Activated naive CD4-positive, alpha-beta T cell treated with anti-CD3 and anti-CD28 coated beads for 36 hours (primary cell): ENCODE measurements around the gene CDHR5. TPM values are rescaled to one million over a fixed set of nuclear protein-coding genes. Genes with fewer than 3 reads are reported as not detected.
A peak's percentile ranks its signal among the peaks of the same experiment; 100 is the strongest.
"Not testable (repeated sequence)": the region's sequence is repeated elsewhere in the genome, so short reads cannot be mapped to it uniquely, and the experiment has no call there.

Experiments
- CTCF ChIA-PET: fragments of 350-600 bp; sonication (Branson Sonifier 250); formaldehyde crosslinking; loops from one replicate; lab custom pipeline; 2021; ENCODE audit warnings: antibody characterized with exemption; lab: Charles Lee
- DNase-seq: peaks from one replicate; pipeline ENCODE4 v3.0.0-alpha.2; 2020
- H3K27ac Mint-ChIP-seq: one replicate; pipeline ENCODE4 v1.8.0; 2021; ENCODE audit warnings: mild to moderate bottlenecking, mixed read lengths
- H3K27me3 Mint-ChIP-seq: one replicate; pipeline ENCODE4 v1.8.0; 2021; ENCODE audit warnings: low read depth, mixed read lengths
- H3K36me3 Mint-ChIP-seq: one replicate; pipeline ENCODE4 v1.8.0; 2021; ENCODE audit warnings: low read depth, mixed read lengths
- H3K4me1 Mint-ChIP-seq: one replicate; pipeline ENCODE4 v1.8.0; 2021; ENCODE audit warnings: low read depth, mixed read lengths
- H3K4me3 Mint-ChIP-seq: one replicate; pipeline ENCODE4 v1.8.0; 2021; ENCODE audit warnings: mild to moderate bottlenecking, moderate library complexity, mixed read lengths
- H3K9me3 Mint-ChIP-seq: one replicate; pipeline ENCODE4 v1.8.0; 2021; ENCODE audit warnings: mixed read lengths
- intact Hi-C: fragments of 100-400 bp; cut with micrococcal nuclease; formaldehyde crosslinking; loops from one replicate; pipeline ENCODE4 v1.15.1; 2023
- total RNA-seq, 2 experiments: library from RNA; stranded (reverse); gene quantifications; one replicate each; pipeline ENCODE4 v1.2.3, GENCODE V29; 2021

CDHR5 gene
- total RNA-seq, 2 experiments from 2014 or later: not detected

- no peaks in the 10 kb centered on the region for H3K27me3 Mint-ChIP-seq
- no peak overlapping the region for H3K27ac Mint-ChIP-seq
- no peak overlapping the region for H3K4me3 Mint-ChIP-seq
- intact Hi-C loops: no loop called here
- no peak for DNase-seq
- no peaks in the 10 kb centered on the region for H3K9me3 Mint-ChIP-seq
- peaks cover 18% of the 10 kb centered on the region for H3K36me3 Mint-ChIP-seq
- H3K4me1 Mint-ChIP-seq: peaks cover 44% of the 10 kb centered on the region
- CTCF ChIA-PET: no interaction called here
Observed at GRCh38 chr11:581342-581741, 43.4 kb downstream of the CDHR5 start.

GRCh38 chr11:579830-580601 is 44.7 kb downstream of the CDHR5 start:
- no peak overlapping the region for H3K27ac Mint-ChIP-seq
- H3K4me3 Mint-ChIP-seq: no peak overlapping the region
- peaks cover 2% of the 10 kb centered on the region for H3K27me3 Mint-ChIP-seq
- intact Hi-C loops: loop anchor here (5.0 kb wide), 1 partner anchor 217 kb away; the partner anchor contains the start of gene SLC25A22
- no peaks in the 10 kb centered on the region for H3K9me3 Mint-ChIP-seq
- no peak for DNase-seq
- CTCF ChIA-PET: interaction anchor here (0.7 kb wide), 1 partner anchor 113 kb away, joined by 3 read pairs; no protein-coding TSS in a partner anchor
- peaks cover 16% of the 10 kb centered on the region for H3K36me3 Mint-ChIP-seq
- H3K4me1 Mint-ChIP-seq: peaks cover 42% of the 10 kb centered on the region

- CTCF ChIA-PET: interaction anchor here (0.6 to 1.2 kb wide), 2 partner anchors 9 to 57 kb away, joined by 3 to 4 read pairs; no protein-coding TSS in a partner anchor
- DNase-seq: no peak
- H3K9me3 Mint-ChIP-seq: no peaks in the 10 kb centered on the region
- peaks cover 10% of the 10 kb centered on the region for H3K36me3 Mint-ChIP-seq
- H3K27ac Mint-ChIP-seq: no peak overlapping the region
- H3K27me3 Mint-ChIP-seq: peaks cover 6% of the 10 kb centered on the region
- H3K4me1 Mint-ChIP-seq: peaks cover 51% of the 10 kb centered on the region
- peak overlapping the region; percentile 88 for H3K4me3 Mint-ChIP-seq
- intact Hi-C loops: loop anchor here (5.0 kb wide), 1 partner anchor 219 kb away; the partner anchor contains the start of gene SLC25A22
Observed at GRCh38 chr11:578276-579035, 46.3 kb downstream of the CDHR5 start.

- no peaks in the 10 kb centered on the region for H3K9me3 Mint-ChIP-seq
- no peak for DNase-seq
- CTCF ChIA-PET: no interaction called here
- peak overlapping the region; percentile 56 for H3K27ac Mint-ChIP-seq
- H3K27me3 Mint-ChIP-seq: peaks cover 6% of the 10 kb centered on the region
- H3K4me1 Mint-ChIP-seq: peaks cover 51% of the 10 kb centered on the region
- H3K36me3 Mint-ChIP-seq: peaks cover 9% of the 10 kb centered on the region
- intact Hi-C loops: loop anchor here (2.0 to 5.0 kb wide), 3 partner anchors 37 to 220 kb away; partner anchors contain the start of genes IRF7 and SLC25A22
- peak overlapping the region; percentile 88 for H3K4me3 Mint-ChIP-seq
Observed at GRCh38 chr11:577611-577894, 47.2 kb downstream of the CDHR5 start.

DNA sequence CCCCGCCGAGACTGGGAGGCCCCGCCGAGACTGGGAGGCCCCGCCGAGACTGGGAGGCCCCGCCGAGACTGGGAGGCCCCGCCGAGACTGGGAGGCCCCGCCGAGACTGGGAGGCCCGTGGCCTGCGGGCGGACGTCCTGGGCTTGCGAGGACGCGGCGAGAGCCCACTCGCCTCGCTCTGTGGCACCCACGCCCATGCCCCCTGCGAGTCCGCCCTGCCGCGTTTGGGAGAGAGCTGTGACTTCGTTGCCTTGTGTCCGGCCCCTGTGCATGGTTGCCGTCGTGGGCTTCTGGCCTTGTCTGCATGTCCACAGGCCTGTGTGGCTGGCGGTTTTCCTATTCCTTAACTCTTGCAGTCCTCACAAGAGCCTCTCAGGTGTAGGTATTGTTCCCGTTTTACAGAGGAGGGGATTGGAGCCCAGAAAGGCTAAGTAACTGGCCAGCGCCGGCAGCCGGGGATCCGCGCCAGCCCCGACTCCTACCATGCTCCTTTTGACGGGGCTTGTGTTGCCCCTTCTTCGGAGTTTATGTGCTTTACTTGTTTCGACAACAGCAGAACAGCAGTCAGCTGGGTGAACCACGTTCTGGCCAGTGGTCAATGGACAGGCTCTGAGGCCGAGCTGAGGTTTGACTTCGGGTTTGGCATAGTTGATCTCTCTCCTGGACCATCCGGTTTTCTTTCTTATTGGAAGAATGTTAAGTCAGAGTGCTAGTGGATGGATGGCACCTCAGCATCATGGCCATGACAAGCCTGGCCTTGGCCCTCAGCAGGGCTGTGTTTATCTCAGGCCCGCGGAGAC is 47.7 kb downstream of the CDHR5 start:
- CTCF ChIA-PET: no interaction called here
- Mint-ChIP-seq H3K4me1 (peaks cover 51% of the 10 kb centered on the region), H3K36me3 (peaks cover 9% of the 10 kb centered on the region), H3K4me3 (peak overlapping the region; percentile 88), H3K27ac (peak overlapping the region; percentile 75), H3K9me3 (no peaks in the 10 kb centered on the region), H3K27me3 (peaks cover 6% of the 10 kb centered on the region)
- no peak for DNase-seq
- intact Hi-C loops: loop anchor here (1.0 to 5.0 kb wide), 8 partner anchors 9 to 220 kb away; partner anchors contain the start of genes HRAS, IRF7, LMNTD2 and RASSF7

GRCh38 chr11:575996-576768 is 48.6 kb downstream of the CDHR5 start, which contains the start of gene PHRF1:
TSS of gene PHRF1 (plus strand) at chr11:576470. CDS start at chr11:581513, 5,043 bp downstream.
- intact Hi-C loops: loop anchor here (1.0 to 5.0 kb wide), 8 partner anchors 8 to 221 kb away; partner anchors contain the start of genes HRAS, IRF7, LMNTD2 and RASSF7
- H3K27me3 Mint-ChIP-seq: peaks cover 6% of the 10 kb centered on the region
- peaks cover 48% of the 10 kb centered on the region for H3K4me1 Mint-ChIP-seq
- no peaks in the 10 kb centered on the region for H3K9me3 Mint-ChIP-seq
- CTCF ChIA-PET: interaction anchor here (1.1 kb wide), 1 partner anchor 151 kb away, joined by 4 read pairs; no protein-coding TSS in a partner anchor
- H3K4me3 Mint-ChIP-seq: peak within 1 kb of the TSS; percentile 88
- DNase-seq: peak; percentile 96
- H3K27ac Mint-ChIP-seq: peak within 1 kb of the TSS; percentile 99
- H3K36me3 Mint-ChIP-seq: peaks cover 5% of the 10 kb centered on the region

- Mint-ChIP-seq H3K27me3 (peaks cover 6% of the 10 kb centered on the region), H3K9me3 (no peaks in the 10 kb centered on the region), H3K36me3 (peaks cover 3% of the 10 kb centered on the region), H3K4me1 (peaks cover 46% of the 10 kb centered on the region), H3K4me3 (peak overlapping the region; percentile 77), H3K27ac (no peak overlapping the region)
- DNase-seq: no peak
- CTCF ChIA-PET: interaction anchor here (1.1 kb wide), 1 partner anchor 151 kb away, joined by 4 read pairs; no protein-coding TSS in a partner anchor
- intact Hi-C loops: loop anchor here (5.0 kb wide), 1 partner anchor 222 kb away; the partner anchor contains the start of gene SLC25A22
Observed at GRCh38 chr11:575313-575995, 49.3 kb downstream of the CDHR5 start.

GRCh38 chr11:574632-575312 is 50.0 kb downstream of the CDHR5 start:
- CTCF ChIA-PET: no interaction called here
- peaks cover 41% of the 10 kb centered on the region for H3K4me1 Mint-ChIP-seq
- H3K27me3 Mint-ChIP-seq: peaks cover 6% of the 10 kb centered on the region
- H3K4me3 Mint-ChIP-seq: peak overlapping the region; percentile 77
- intact Hi-C loops: loop anchor here (5.0 kb wide), 1 partner anchor 223 kb away; the partner anchor contains the start of gene SLC25A22
- no peak overlapping the region for H3K27ac Mint-ChIP-seq
- H3K36me3 Mint-ChIP-seq: peaks cover 3% of the 10 kb centered on the region
- no peaks in the 10 kb centered on the region for H3K9me3 Mint-ChIP-seq
- DNase-seq: peak; percentile 31

GRCh38 chr11:574031-574570 is 50.7 kb downstream of the CDHR5 start:
- H3K4me3 Mint-ChIP-seq: peak overlapping the region; percentile 77
- intact Hi-C loops, H3K27me3 Mint-ChIP-seq, H3K9me3 Mint-ChIP-seq, H3K36me3 Mint-ChIP-seq, H3K27ac Mint-ChIP-seq, CTCF ChIA-PET: not testable (repeated sequence)
- peaks cover 35% of the 10 kb centered on the region for H3K4me1 Mint-ChIP-seq
- DNase-seq: peak; percentile 35

DNA sequence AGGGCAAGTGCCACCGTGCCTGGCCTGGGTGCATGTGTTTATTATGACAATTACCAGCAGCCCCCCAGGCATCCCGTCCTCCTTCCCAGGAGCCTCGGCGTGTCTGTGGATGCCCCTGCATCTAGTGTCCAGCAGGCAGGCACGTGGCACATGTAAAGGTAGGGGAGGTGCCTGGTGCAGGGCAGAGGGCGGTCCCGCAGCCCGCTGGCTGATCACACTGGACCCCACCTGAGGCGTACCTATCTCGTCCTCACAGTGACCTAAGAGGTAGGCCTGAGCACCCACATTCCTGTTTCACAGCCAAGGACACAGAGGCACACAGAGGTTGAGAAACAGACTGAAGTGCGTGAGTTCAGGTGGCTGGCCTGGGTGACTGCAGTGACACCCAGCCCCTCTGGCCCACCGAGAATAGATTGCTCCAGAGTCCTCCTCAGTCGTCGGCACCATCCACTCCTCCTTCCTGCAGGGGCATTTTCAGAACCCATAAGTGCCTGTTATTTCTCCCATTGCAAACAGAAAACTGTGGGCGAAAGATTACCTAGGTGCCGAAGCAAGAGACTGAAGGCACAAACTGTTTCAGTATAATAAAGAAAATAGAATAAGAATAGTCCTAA is 51.5 kb downstream of the CDHR5 start:
- Mint-ChIP-seq H3K36me3 (peaks cover 2% of the 10 kb centered on the region), H3K4me1 (peaks cover 26% of the 10 kb centered on the region), H3K27me3 (peaks cover 6% of the 10 kb centered on the region), H3K4me3 (no peak overlapping the region), H3K27ac (no peak overlapping the region), H3K9me3 (no peaks in the 10 kb centered on the region)
- DNase-seq: no peak
- intact Hi-C loops: no loop called here
- CTCF ChIA-PET: no interaction called here
